Medulla oblongata (tissue), 1 donor: Measurements from ENCODE around the gene FEM1C.
A peak's percentile ranks its signal among the peaks of the same experiment; 100 is the strongest.

ENCODE experiments used
- DNase-seq: peaks from one replicate; pipeline ENCODE4 v3.0.0-alpha.2; 2015; ENCODE audit errors: extremely low spot score

FEM1C gene

DNA sequence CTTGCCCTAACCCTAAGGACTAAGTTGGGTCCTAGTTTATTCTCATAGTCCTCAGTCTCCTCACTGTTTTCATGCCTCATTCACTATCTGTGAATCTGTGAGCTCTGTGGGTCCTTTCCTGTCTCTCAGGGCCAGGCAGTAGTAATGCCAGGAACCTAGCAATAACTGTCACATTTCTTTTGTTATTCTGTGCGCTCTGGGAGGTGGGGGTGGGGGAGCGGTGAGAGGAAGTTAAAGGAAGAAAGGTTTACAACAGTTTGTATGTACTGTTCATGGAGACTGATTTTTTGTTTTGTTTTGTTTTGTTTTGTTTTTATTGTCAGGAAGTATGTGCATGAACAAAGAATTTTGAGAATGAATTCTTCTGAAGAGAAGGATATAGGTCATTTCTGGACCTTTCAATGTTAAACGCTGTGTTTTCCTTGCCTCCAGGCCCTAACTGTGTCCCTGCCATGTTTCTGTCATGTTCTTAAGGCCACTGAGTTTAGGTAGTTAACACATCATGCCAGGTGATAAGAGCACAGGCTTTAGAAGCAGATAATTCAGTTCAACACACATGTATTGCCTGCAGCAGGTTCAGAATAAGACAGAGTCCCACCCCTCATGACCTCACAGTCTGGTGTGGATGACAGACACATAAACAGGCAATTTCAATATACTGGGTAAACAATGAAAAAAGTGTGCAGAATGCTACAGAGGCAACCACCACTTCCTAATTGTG lies 13.3 kb upstream of the FEM1C start:
- DNase-seq = no peak

- DNase-seq = no peak
Measured at GRCh38 chr5:115556276-115556675, 11.7 kb upstream of the FEM1C start.

- no peak for DNase-seq
Measured at GRCh38 chr5:115555084-115555633, 10.6 kb upstream of the FEM1C start.

DNA sequence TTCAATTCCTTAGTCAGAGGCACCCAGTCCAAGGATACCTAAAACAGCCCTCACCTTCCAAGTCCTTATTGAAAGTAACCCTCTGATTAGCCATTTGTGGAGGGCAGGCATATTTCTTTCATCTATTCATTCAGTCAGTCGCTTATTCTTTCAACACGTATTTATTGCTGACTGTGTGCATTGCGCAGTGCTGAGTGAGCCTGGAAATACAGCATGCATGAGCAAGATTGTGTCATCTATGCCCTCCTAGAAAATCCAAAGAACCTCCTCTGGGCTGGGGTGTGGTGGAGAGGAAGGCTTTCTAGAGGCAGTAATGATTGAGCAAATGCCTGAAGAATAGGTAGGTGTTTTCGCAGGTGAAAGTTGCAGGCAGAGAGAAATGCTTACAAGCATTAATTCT lies 8.5 kb upstream of the FEM1C start:
- DNase-seq = no peak

DNA sequence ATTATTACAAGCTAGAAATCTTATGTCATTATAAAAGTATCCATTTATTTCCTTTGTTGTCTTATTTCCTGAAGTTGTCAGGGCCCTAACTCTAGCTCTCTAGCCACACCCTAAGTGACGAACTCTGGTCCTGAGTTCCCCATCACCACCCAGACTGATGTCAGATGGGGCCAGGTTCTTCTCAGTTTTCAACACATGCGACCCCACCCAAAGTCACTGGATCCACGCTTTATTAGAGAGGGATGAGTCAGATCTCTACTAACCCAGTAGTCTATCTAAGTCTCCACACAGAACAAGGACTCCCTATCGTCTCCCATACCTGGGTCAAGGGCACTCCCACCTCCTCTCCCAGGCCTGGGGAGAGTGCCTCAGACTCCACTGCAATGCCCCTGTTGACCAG lies 6.8 kb upstream of the FEM1C start:
- no peak for DNase-seq

- no peak for DNase-seq
Measured at GRCh38 chr5:115549154-115549553, 4.6 kb upstream of the FEM1C start.

GRCh38 chr5:115548683-115549082 lies 4.1 kb upstream of the FEM1C start:
- DNase-seq = no peak

- no peak for DNase-seq
Measured at GRCh38 chr5:115545351-115545882, 842 bp upstream of the FEM1C start.

DNA sequence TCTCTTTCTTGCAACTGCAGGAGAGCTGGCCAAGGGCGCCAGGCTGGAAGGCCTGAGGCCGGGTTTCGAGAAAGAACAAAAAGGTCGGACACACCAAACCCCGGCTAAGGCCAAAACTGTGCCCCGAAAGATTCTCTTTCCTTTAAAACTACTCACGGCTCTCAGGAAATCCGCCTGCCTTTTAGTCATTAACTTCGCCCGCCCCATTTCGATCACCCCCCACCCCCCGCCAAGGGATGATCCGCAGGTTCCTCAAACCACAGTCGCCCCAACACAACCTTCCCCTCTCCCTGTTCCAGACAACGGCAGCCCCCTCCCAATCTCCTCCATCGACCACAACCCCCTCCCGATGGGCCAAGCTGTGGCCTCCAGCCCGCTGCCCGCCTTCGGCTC lies 536 bp downstream of the FEM1C start:
- peak; percentile 71 for DNase-seq

DNA sequence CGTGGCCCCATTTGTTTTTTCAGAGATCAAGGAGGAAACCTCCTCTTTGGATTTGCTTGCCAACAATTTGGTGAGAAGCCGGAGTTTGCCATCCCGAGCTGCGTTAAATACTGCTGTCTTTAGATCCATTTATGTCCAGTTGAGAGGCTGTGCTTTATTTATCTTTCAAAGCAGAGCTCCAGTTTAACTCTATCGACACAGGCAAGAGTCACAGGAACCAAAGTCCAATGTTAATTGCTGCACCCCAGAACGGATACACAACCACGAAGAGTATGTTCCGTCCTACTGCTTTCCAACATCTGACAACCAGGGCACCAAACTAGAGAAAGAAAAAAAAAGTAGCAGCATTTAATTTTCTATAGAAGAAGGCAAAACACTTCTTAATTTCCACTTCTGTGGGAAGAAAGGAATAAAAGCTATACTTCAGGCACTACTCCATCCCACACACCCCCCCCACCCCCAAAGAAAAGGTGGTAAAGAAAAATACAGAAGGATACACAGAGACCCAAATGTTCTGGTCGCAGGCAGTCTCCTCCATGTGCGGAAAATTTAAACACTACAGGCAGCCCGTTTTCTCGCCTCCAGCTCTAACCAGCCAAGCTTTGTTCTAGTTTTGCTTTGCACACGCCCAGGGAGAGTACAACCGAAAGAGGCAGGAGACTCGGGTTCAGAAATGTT lies 1.1 kb downstream of the FEM1C start:
- peak; percentile 38 for DNase-seq

GRCh38 chr5:115542651-115543364 lies 1.8 kb downstream of the FEM1C start:
- no peak for DNase-seq

DNA sequence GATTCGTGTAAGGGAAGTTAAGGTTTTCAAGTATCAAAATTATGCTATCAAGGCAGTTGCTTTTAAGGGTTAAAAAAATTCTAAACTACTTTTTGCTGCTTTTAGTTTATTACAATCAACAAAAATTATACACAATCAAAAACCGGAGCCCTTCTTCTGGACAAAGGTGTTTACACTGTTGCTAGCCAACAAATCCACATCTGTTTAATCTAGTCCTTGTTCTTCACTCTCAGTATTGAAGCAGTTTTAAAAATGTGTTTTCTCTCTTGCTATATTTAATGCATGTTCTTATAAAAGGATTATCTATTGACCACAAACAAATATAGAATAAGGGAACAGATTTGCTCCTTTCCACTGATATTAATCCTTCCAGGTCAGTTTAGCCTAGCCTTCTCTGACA lies 2.5 kb downstream of the FEM1C start:
- no peak for DNase-seq

DNA sequence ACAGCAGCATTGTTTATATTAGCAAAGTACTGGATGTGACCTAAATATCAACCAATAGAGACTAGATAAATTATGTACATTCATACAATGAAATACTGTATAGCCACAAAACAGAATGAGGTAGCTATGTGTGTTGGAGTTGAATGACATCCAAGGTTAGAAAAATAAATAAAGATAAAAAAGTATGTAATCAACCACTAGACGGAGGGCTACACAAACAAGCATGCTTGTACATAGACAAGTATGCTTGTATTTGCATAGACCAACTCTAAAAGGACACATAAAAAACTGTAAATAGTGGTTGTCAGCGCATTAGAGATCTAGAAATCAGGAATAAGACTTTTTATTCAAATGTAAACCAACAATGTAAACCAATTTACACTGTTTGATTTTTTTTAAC lies 3.0 kb downstream of the FEM1C start:
- no peak for DNase-seq

DNA sequence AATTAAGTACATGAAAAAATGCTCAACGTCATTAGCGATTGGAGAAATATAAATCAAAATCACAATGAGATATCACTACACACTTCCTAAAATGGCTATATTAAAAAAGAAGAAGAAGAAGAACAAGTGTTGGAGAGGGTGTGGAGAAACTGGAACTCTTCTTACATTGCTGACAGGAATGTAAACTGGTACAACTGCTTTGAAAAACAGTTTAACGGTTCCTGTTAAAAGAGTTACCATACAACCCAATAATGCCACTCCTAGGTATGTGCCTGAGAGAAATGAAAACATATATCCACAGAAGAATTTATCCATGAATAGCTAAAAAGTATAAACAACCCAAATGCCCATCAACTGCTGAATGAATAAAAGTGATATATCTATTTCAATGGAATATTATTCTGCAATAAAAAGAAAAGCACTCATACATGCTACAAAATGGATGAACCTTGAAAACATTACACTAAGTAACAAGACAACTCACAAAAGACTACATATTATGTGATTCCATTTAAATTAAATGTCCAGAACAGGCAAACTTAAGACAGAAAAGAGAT lies 9.0 kb downstream of the FEM1C start:
- DNase-seq = no peak

- DNase-seq = no peak
Measured at GRCh38 chr5:115532517-115532916, 12.1 kb downstream of the FEM1C start.

GRCh38 chr5:115531787-115532367 lies 12.7 kb downstream of the FEM1C start:
- no peak for DNase-seq

DNA sequence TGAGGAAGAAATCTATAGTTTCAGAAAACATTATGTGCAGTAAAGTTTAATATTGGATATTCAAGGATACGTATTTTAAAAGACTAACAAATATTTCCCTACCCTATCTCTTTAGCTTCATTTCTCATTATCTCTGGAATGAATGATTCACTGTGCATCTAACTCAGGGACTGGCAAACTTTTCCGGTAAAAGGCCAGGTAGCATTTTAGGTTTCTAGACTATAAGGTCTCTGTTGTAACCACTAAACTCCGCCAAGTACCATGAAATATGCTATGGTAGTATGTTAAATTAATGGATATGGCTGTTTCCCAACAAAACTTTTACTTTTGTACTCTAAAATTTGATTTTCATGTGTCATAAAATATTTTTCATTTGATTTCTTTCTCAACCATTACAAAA lies 13.2 kb downstream of the FEM1C start:
- no peak for DNase-seq

- DNase-seq = no peak
Measured at GRCh38 chr5:115530426-115530825, 14.1 kb downstream of the FEM1C start.

- DNase-seq = no peak
Measured at GRCh38 chr5:115526604-115527003, 18.0 kb downstream of the FEM1C start.

DNA sequence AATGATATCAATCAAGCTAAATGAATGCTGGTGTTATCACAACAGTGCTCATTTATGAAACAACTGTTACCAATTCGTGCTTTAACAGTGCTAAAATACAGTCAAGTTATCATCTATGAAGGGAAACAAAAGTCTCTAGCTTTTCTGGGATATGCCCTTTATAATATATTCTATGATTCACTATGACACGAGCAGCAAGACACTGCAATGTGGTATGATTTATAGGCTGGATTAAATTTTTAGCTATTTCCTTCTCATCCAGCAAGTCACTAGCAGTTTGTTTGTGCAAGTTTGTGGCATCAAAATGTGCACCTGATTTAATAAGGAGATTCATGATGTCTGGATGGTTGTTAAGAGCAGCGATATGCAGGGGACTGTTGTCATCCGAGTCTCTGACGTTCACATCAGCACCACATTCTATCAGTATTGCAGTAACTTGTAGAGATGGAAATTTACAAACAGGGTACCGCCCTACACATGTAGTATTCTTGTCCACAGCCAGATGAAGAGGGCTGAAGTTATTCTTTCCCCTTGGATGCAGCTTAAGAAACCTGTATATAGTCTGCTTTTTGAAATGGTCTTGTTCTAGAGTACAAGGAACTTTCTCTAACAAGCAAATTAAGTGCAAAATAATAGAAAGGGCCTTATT lies 20.3 kb downstream of the FEM1C start:
- DNase-seq = no peak

- DNase-seq = no peak
Measured at GRCh38 chr5:115522832-115523403, 21.7 kb downstream of the FEM1C start.
